HG03558 (cell line): Measurements from ENCODE around the gene RAB38.

Experiments used
- ATAC-seq: cut with Tn5 transposase; IDR thresholded peaks from one replicate; pipeline ENCODE4 v1.9.1; 2021; ENCODE audit warnings: moderate number of reproducible peaks; ENCODE audit not compliant: unreplicated experiment; ENCODE audit errors: extremely low read depth

The RAB38 gene

GRCh38 chr11:88105951-88106350 lies 69.3 kb downstream of the RAB38 start:
- no peak for ATAC-seq

- no peak for ATAC-seq
These were observed 69.7 kb downstream of the RAB38 start for GRCh38 chr11:88105526-88105925.

DNA sequence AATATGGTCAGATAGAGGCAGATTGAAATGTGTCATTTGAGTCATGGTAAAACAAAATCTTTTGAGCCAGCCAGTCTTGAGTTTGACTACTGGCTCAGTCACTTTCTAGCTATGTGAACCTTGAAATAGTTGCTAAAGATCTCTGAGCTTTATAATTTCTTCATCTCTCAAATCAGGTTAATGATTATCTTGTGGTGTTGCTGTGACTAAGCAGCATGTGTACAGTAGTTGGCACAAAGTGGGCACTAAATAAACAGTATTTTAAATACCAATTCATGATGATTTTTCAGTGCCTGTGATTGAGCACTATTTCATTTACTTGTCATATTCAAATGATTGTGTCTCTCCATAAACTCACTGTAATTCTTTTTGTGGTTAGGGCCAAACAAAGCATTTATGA lies 70.8 kb downstream of the RAB38 start:
- no peak for ATAC-seq

GRCh38 chr11:88103337-88104206 lies 71.7 kb downstream of the RAB38 start:
- ATAC-seq, result peak; percentile 88

DNA sequence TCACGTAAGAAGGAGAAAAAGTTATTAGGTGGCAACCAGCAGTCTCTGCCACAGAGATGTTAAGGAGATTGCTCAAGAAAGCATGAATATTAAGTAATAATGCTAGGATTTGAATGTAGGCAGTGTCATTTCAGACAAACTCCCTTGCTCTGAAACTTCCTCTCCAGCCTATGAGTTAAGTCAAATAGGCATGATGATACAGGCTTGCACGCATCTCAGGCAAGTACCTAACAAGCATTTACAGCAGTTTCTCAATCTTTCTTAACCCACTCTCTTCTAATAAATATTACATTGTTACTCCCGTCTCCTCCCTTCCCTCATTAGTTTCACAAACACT lies 72.7 kb downstream of the RAB38 start:
- no peak for ATAC-seq

GRCh38 chr11:88101881-88102597 lies 73.2 kb downstream of the RAB38 start:
- ATAC-seq, result no peak

DNA sequence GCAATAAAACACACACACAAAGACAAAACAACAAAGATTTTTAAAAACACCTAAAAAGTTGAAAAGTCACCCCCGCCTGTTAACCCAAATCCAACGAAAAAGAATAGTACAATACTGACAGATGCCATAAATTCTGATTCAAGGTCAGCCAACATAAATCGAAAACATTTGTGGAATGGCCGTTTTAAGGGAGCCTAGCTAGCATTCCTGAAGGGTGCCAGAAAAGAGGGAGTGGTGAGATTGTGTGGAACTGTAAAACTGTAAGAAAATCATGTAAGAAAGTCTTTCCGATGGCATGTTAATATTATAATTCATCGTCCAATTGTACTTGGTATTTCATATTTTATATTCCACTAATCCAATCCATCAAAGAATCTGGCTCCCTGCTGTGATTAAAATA lies 75.1 kb downstream of the RAB38 start:
- no peak for ATAC-seq

- no peak for ATAC-seq
These were observed 77.0 kb downstream of the RAB38 start for GRCh38 chr11:88098289-88098688.

DNA sequence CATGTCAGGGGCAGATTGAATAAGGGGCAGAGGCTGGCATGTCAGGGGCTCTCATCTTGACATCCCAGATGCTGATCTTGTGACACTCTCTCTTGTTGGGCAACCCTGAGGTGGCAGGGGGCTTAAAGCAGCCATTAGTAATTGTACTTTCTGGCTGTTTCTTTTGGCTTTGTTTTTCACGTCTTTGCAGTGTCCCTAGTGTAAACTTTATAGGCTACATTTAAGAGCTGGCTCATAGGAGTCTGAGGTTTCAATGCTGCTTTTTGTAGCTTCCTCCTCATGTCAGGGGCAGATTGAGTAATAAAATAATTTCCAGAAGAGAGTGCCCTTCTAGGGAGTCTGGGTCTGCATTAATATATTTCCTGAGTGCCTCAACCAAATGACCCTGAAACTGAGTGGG lies 86.1 kb downstream of the RAB38 start:
- ATAC-seq, result no peak

DNA sequence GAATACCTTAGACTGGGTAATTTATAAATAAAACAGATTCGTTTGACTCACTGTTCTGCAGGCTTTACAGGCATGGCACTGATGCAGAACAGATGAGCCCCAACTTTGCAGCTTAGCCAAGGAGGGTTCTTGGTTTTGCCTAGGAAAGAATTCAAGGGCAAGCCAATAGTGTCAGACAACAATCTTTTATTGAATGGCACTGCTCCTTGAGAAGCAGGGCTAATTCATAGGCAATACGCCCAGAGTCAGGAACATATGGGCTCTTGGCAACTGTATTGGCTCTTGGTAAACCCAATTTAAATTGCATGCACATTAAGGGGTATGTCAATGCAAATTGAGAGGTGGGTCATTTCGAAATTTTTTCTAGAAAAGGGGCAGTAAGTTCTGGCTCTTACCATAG lies 87.9 kb downstream of the RAB38 start:
- ATAC-seq, result no peak

GRCh38 chr11:88086297-88086696 lies 88.9 kb downstream of the RAB38 start:
- no peak for ATAC-seq

- no peak for ATAC-seq
These were observed 104.8 kb downstream of the RAB38 start for GRCh38 chr11:88070437-88070836.

DNA sequence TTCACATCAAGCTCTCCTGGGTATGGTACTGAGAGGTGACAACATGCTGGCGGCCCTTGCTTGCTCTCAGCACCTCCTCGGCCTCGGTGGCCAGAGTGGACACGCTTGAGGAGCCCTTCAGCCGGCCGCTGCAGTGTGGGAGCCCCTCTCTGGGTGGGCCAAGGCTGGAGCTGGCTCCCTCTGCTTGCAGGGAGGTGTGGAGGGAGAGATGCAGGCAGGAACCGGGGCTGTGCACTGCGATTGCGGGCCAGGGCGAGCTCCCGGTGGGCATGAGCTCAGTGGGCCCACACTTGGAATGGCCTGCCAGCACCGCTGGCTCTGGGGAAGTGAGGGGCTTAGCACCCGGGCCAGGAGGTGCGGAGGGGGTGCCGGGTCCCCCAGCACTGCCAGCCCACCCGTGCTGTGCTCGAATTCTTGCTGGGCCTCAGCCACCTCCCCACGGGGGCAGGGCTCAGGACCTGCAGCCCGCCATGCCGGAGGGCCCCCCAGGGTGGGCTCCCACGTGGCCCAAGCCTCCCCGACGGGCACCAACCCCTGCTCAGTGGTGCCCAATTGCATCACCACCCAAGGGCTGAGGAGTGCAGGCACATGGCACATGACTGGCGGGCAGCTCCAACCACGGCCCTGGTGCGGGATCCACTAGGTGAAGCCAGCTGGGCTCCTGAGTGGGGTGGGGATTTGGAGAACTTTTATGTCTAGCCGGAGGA lies 106.2 kb downstream of the RAB38 start:
- no peak for ATAC-seq

GRCh38 chr11:88066090-88066489 lies 109.2 kb downstream of the RAB38 start:
- no peak for ATAC-seq

DNA sequence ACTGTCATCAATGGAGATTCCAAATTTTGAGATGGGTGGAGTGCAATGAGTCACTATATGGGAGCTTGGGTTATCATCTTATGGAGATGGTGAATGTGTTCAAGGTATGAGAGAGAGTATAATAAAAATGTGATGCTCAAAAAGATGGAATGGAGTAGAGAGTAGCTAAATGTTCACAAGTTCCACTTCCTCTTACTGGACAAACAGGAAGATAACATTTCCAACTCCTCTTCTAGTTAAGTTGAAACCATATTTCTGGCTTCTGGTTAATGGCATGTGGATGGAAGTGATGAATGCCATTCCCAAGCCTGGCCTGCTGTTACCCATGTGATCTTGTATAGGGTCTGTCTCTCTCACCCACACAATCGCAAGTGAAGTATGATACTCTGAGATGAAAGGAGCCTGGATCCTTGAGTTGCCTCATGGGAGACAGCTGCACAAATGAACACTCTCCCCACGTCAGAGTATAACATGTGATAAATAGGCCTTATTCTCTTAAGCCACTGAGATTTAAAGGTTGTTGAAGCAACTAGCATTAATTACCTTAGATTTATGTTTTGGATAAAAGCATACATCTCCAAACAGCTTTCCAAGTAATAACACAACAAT lies 111.0 kb downstream of the RAB38 start:
- ATAC-seq, result no peak
